ENCODE results near the gene TNS1. TPM values are rescaled to one million over a fixed set of nuclear protein-coding genes. Genes with fewer than 3 reads are reported as not detected.
"Not testable (repeated sequence)": the region's sequence is repeated elsewhere in the genome, so short reads cannot be mapped to it uniquely, and the experiment has no call there.

The TNS1 gene
- 100 to 1,000 TPM in 2 of 4 donors, 10 to 100 TPM in 2; 23.1 to 156 (median 81.1) TPM for total RNA-seq

- Histone ChIP-seq H3K36me3 (no peaks in the 10 kb centered on the region), H3K4me3 (peak within 1 kb of the TSS in 3 of 4 donors; percentile 20 to 22 (median 21)), H3K4me1 (no peaks in the 10 kb centered on the region), H3K27me3 (no peaks in the 10 kb centered on the region), H3K27ac (peak within 1 kb of the TSS; percentile 36 to 75 (median 65)), H3K9me3 (no peaks in the 10 kb centered on the region)
- no peak for TF ChIP-seq CTCF (IDR thresholded peaks at IDR 0.05)
- TF ChIP-seq POLR2A (IDR thresholded peaks at IDR 0.05) = no peak
- no peak for DNase-seq
Measured at GRCh38 chr2:218002845-218003180, at the start of gene TNS1. TNS1 (minus strand) TSS chr2:218002995; CDS start chr2:218002872, 123 bp downstream.

- no peak for DNase-seq
- Histone ChIP-seq H3K4me1 (no peaks in the 10 kb centered on the region), H3K4me3 (no peak overlapping the region), H3K27ac (no peak overlapping the region), H3K36me3 (no peaks in the 10 kb centered on the region), H3K27me3 (no peaks in the 10 kb centered on the region), H3K9me3 (no peaks in the 10 kb centered on the region)
- no peak for TF ChIP-seq CTCF (IDR thresholded peaks at IDR 0.05)
- TF ChIP-seq POLR2A (IDR thresholded peaks at IDR 0.05) = no peak
Measured at GRCh38 chr2:218051903-218052302, 49.1 kb upstream of the TNS1 start.

- no peak for DNase-seq
- TF ChIP-seq POLR2A (IDR thresholded peaks at IDR 0.05) (no peak), CTCF (IDR thresholded peaks at IDR 0.05) (no peak)
- no peak overlapping the region for H3K4me3 ChIP-seq
- no peak overlapping the region for H3K27ac ChIP-seq
- no peaks in the 10 kb centered on the region for H3K9me3 ChIP-seq
- H3K4me1 ChIP-seq = no peaks in the 10 kb centered on the region
- H3K36me3 ChIP-seq = no peaks in the 10 kb centered on the region
- H3K27me3 ChIP-seq = no peaks in the 10 kb centered on the region
Measured at GRCh38 chr2:218047536-218048225, 44.9 kb upstream of the TNS1 start.

- peak in 1 of 3 donors; percentile 40 for DNase-seq
- peak overlapping the region in 1 of 4 donors; percentile 28 for H3K27ac ChIP-seq
- TF ChIP-seq CTCF (IDR thresholded peaks at IDR 0.05) (no peak), POLR2A (IDR thresholded peaks at IDR 0.05) (no peak)
Measured at GRCh38 chr2:218046238-218046637, 43.4 kb upstream of the TNS1 start.

GRCh38 chr2:218044599-218044998, 41.8 kb upstream of the TNS1 start:
- H3K4me3 ChIP-seq, H3K9me3 ChIP-seq, DNase-seq, H3K27me3 ChIP-seq, H3K4me1 ChIP-seq, H3K36me3 ChIP-seq, H3K27ac ChIP-seq: not testable (repeated sequence)

More at GRCh38 chr2:218046238-218046637, 43.4 kb upstream of the TNS1 start:
- no peaks in the 10 kb centered on the region for H3K36me3 ChIP-seq
- no peak overlapping the region for H3K4me3 ChIP-seq
- H3K4me1 ChIP-seq = no peaks in the 10 kb centered on the region
- H3K27me3 ChIP-seq = no peaks in the 10 kb centered on the region
- no peaks in the 10 kb centered on the region for H3K9me3 ChIP-seq

GRCh38 chr2:218043701-218044109, 40.9 kb upstream of the TNS1 start:
- Histone ChIP-seq H3K36me3 (no peaks in the 10 kb centered on the region), H3K4me3 (no peak overlapping the region), H3K9me3 (no peaks in the 10 kb centered on the region), H3K27ac (no peak overlapping the region), H3K4me1 (no peaks in the 10 kb centered on the region), H3K27me3 (no peaks in the 10 kb centered on the region)
- DNase-seq = peak in 1 of 3 donors; percentile 21
- TF ChIP-seq CTCF (IDR thresholded peaks at IDR 0.05) (no peak), POLR2A (IDR thresholded peaks at IDR 0.05) (no peak)

Data from Peyer's patch (tissue), 4 donors.